Measurements from ENCODE around the gene ERC2.

- TF ChIP-seq, protein P1, sequence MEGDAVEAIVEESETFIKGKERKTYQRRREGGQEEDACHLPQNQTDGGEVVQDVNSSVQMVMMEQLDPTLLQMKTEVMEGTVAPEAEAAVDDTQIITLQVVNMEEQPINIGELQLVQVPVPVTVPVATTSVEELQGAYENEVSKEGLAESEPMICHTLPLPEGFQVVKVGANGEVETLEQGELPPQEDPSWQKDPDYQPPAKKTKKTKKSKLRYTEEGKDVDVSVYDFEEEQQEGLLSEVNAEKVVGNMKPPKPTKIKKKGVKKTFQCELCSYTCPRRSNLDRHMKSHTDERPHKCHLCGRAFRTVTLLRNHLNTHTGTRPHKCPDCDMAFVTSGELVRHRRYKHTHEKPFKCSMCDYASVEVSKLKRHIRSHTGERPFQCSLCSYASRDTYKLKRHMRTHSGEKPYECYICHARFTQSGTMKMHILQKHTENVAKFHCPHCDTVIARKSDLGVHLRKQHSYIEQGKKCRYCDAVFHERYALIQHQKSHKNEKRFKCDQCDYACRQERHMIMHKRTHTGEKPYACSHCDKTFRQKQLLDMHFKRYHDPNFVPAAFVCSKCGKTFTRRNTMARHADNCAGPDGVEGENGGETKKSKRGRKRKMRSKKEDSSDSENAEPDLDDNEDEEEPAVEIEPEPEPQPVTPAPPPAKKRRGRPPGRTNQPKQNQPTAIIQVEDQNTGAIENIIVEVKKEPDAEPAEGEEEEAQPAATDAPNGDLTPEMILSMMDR (IDR thresholded peaks at IDR 0.05): no peak
- TF ChIP-seq REST (IDR thresholded peaks at IDR 0.05) (no peak), POLR2A (IDR thresholded peaks at IDR 0.05; ENCODE audit: low read length) (no peak), HOXA7 (CRISPR knock-in tag; IDR thresholded peaks at IDR 0.05) (no peak), CEBPB (IDR thresholded peaks at IDR 0.05) (no peak), CHD4 (IDR thresholded peaks at IDR 0.05; ENCODE audit: borderline replicate concordance) (no peak), EP300 (IDR thresholded peaks at IDR 0.05) (no peak), NPAS2 (CRISPR knock-in tag; IDR thresholded peaks at IDR 0.05; ENCODE audit: borderline replicate concordance) (no peak), JUNB (IDR thresholded peaks at IDR 0.05) (no peak), MAZ (IDR thresholded peaks at IDR 0.05; ENCODE audit: borderline replicate concordance, low read depth, low read length) (no peak), MYC (IDR thresholded peaks at IDR 0.05; ENCODE audit: borderline replicate concordance, low read length) (no peak), CBX8 (IDR thresholded peaks at IDR 0.05) (no peak), RAD21 (conservative IDR thresholded peaks at IDR 0.05 in 1 of 2, IDR thresholded peaks at IDR 0.05 in 1 of 2) (no peak)
- TF ChIP-seq, protein P2, sequence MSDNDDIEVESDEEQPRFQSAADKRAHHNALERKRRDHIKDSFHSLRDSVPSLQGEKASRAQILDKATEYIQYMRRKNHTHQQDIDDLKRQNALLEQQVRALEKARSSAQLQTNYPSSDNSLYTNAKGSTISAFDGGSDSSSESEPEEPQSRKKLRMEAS (IDR thresholded peaks at IDR 0.05): no peak
Measured at GRCh38 chr3:55690177-55690576, 778.1 kb downstream of the ERC2 start.
